WTC11 (cell line): ENCODE data around the gene ARHGEF37. TPM values are rescaled to one million over a fixed set of nuclear protein-coding genes. Genes with fewer than 3 reads are reported as not detected.

Experiments used
- ATF1 ChIP-seq: sonication (generic); formaldehyde crosslinking; IDR thresholded peaks from 2 replicates; pipeline ENCODE4 v1.8.1; 2023; ENCODE audit warnings: mild to moderate bottlenecking, moderate library complexity, missing genetic modification reagents
- ATF2 ChIP-seq: sonication (generic); formaldehyde crosslinking; IDR thresholded peaks from 2 replicates; pipeline ENCODE4 v1.8.1; 2022; ENCODE audit warnings: low read depth, missing genetic modification reagents, borderline replicate concordance
- FOXP4 ChIP-seq: sonication (generic); formaldehyde crosslinking; IDR thresholded peaks from 2 replicates; pipeline ENCODE4 v1.8.0; 2022; ENCODE audit warnings: mild to moderate bottlenecking, missing genetic modification reagents
- GTF2I ChIP-seq: fragments of 250-450 bp; sonication (Bioruptor Pico); conservative IDR thresholded peaks from 2 replicates; pipeline ENCODE4 v1.4.0; 2021; ENCODE audit warnings: mild to moderate bottlenecking
- HMGA2 ChIP-seq: fragments of 250-450 bp; sonication (Bioruptor Pico); IDR thresholded peaks from 2 replicates; pipeline ENCODE4 v1.4.0; 2021; ENCODE audit warnings: mild to moderate bottlenecking, moderate library complexity
- JAZF1 ChIP-seq: fragments of 250-450 bp; sonication (Bioruptor Pico); IDR thresholded peaks from 2 replicates; pipeline ENCODE4 v1.9.0; 2021; ENCODE audit warnings: moderate library complexity, mild to moderate bottlenecking, inconsistent platforms
- KAT7 ChIP-seq: sonication (generic); formaldehyde crosslinking; IDR thresholded peaks from 2 replicates; pipeline ENCODE4 v1.8.1; 2023; ENCODE audit warnings: missing genetic modification reagents, mild to moderate bottlenecking, borderline replicate concordance
- MAX ChIP-seq: sonication (generic); formaldehyde crosslinking; IDR thresholded peaks from 2 replicates; pipeline ENCODE4 v1.8.0; 2022; ENCODE audit warnings: mild to moderate bottlenecking, missing genetic modification reagents
- MLX ChIP-seq: sonication (generic); formaldehyde crosslinking; IDR thresholded peaks from 2 replicates; pipeline ENCODE4 v1.8.1; 2023; ENCODE audit warnings: mild to moderate bottlenecking, missing genetic modification reagents, moderate library complexity
- MYBL2 ChIP-seq: sonication (generic); formaldehyde crosslinking; IDR thresholded peaks from 2 replicates; pipeline ENCODE4 v1.8.1; 2023; ENCODE audit warnings: mild to moderate bottlenecking, moderate library complexity, missing genetic modification reagents
- NFE2L1 ChIP-seq: sonication (generic); formaldehyde crosslinking; IDR thresholded peaks from 2 replicates; pipeline ENCODE4 v1.8.1; 2023; ENCODE audit warnings: missing genetic modification reagents
- NFYB ChIP-seq: sonication (generic); formaldehyde crosslinking; conservative IDR thresholded peaks from 2 replicates; pipeline ENCODE4 v1.8.0; 2022; ENCODE audit warnings: low read depth, missing genetic modification reagents
- PRDM15 ChIP-seq: sonication (generic); formaldehyde crosslinking; IDR thresholded peaks from 2 replicates; pipeline ENCODE4 v1.8.0; 2022; ENCODE audit warnings: missing genetic modification reagents
- PREB ChIP-seq: sonication (generic); formaldehyde crosslinking; IDR thresholded peaks from 2 replicates; pipeline ENCODE4 v1.8.1; 2022; ENCODE audit warnings: mild to moderate bottlenecking, missing genetic modification reagents, moderate library complexity, borderline replicate concordance
- PRRX2 ChIP-seq: fragments of 250-450 bp; sonication (Bioruptor Pico); IDR thresholded peaks from 2 replicates; pipeline ENCODE4 v1.8.0; 2021; ENCODE audit warnings: mild to moderate bottlenecking
- RORB ChIP-seq: fragments of 250-450 bp; sonication (Bioruptor Pico); IDR thresholded peaks from 2 replicates; pipeline ENCODE4 v1.9.0; 2021; ENCODE audit warnings: mild to moderate bottlenecking
- SP1 ChIP-seq: sonication (generic); formaldehyde crosslinking; conservative IDR thresholded peaks from 2 replicates; pipeline ENCODE4 v1.8.1; 2022; ENCODE audit warnings: missing genetic modification reagents
- STAT6 ChIP-seq: sonication (generic); formaldehyde crosslinking; conservative IDR thresholded peaks from 2 replicates; pipeline ENCODE4 v1.8.1; 2023; ENCODE audit warnings: mild to moderate bottlenecking, low read depth, missing genetic modification reagents, moderate library complexity
- USF1 ChIP-seq: sonication (generic); formaldehyde crosslinking; IDR thresholded peaks from 2 replicates; pipeline ENCODE4 v1.8.0; 2022; ENCODE audit warnings: mild to moderate bottlenecking, missing genetic modification reagents
- ZBTB43 ChIP-seq: sonication (generic); formaldehyde crosslinking; IDR thresholded peaks from 2 replicates; pipeline ENCODE4 v1.8.1; 2023; ENCODE audit warnings: mild to moderate bottlenecking, missing genetic modification reagents
- ZSCAN18 ChIP-seq: fragments of 250-450 bp; sonication (Bioruptor Pico); IDR thresholded peaks from 2 replicates; pipeline ENCODE4 v2.1.2; 2022; ENCODE audit warnings: mild to moderate bottlenecking, moderate library complexity
- total RNA-seq: library from RNA; stranded (reverse); gene quantifications from 3 replicates; pipeline ENCODE4 v1.2.3, GENCODE V29; 2021

Gene ARHGEF37
- total RNA-seq, 1 experiment from 2014 or later: 1.1 TPM

GRCh38 chr5:149551227-149552037 is 29.9 kb upstream of the ARHGEF37 start, which contains the start of gene CSNK1A1 (continued):
- peak; percentile 40; the same call in 1 of the 2 replicates for TF ChIP-seq MYBL2 (CRISPR knock-in tag)
- TF ChIP-seq NFE2L1 (CRISPR knock-in tag): peak; percentile 67; the same call in 1 of the 2 replicates
- TF ChIP-seq ZBTB43: peak; percentile 52; the same call in 1 of the 2 replicates
- TF ChIP-seq MLX (CRISPR knock-in tag): no peak
- peak; percentile 76 for TF ChIP-seq MAX (CRISPR knock-in tag)
- TF ChIP-seq ATF2 (CRISPR knock-in tag): no peak
- no peak for TF ChIP-seq GTF2I
- no peak for TF ChIP-seq JAZF1
- no peak for TF ChIP-seq NFYB (CRISPR knock-in tag)
- TF ChIP-seq PRRX2 (CRISPR knock-in tag): no peak
- TF ChIP-seq ATF1: no peak
- TF ChIP-seq STAT6 (CRISPR knock-in tag): no peak
- no peak for TF ChIP-seq KAT7
- no peak for TF ChIP-seq ZSCAN18 (CRISPR knock-in tag)
- TF ChIP-seq SP1 (CRISPR knock-in tag): peak; percentile 73; the same call in 1 of the 2 replicates
- no peak for TF ChIP-seq USF1
- no peak for TF ChIP-seq RORB
- peak; percentile 37; the same call in 1 of the 2 replicates for TF ChIP-seq PRDM15 (CRISPR knock-in tag)
- no peak for TF ChIP-seq PREB
- no peak for TF ChIP-seq HMGA2 (CRISPR knock-in tag)
- TF ChIP-seq FOXP4: no peak
